ENCODE measurements around the gene PANX2.

GRCh38 chr22:50221410-50222300 is 51.1 kb downstream of the PANX2 start:
- TF ChIP-seq EZH2 (IDR thresholded peaks at IDR 0.05; ENCODE audit: low read length, unreplicated experiment) (no peak), CTCF (conservative IDR thresholded peaks at IDR 0.05; ENCODE audit: low read depth, low read length) (no peak)
